H1 (cell line): ENCODE data around the gene PLG. TPM values are rescaled to one million over a fixed set of nuclear protein-coding genes. Genes with fewer than 3 reads are reported as not detected.

Experiments
- CTCF ChIA-PET: fragments of 300-600 bp; sonication (Branson Sonifier 250); formaldehyde crosslinking; loops from one replicate; lab custom pipeline; 2021; ENCODE audit not compliant: partially characterized antibody; lab: Charles Lee
- POLR2A ChIA-PET: fragments of 300-600 bp; sonication (Branson Sonifier 250); formaldehyde crosslinking; loops from one replicate; lab custom pipeline; 2021; ENCODE audit warnings: inconsistent platforms; ENCODE audit not compliant: partially characterized antibody; lab: Charles Lee
- DNase-seq, 2 experiments: peaks; one replicate each; pipeline versions ENCODE4 v3.0.0 to v3.0.0-alpha.2; 2010 to 2022; ENCODE audit warnings: low spot score in 2 of 2, low read depth in 1 of 2, mixed read lengths in 1 of 2
- FAIRE-seq: peaks from 2 replicates; lab custom pipeline; 2011; peaks lifted over from hg19 to GRCh38; lab: Jason Lieb, UNC
- H2AFZ ChIP-seq: 2 replicates; pipeline ENCODE4 v1.8.1; 2012; ENCODE audit warnings: low read length, inconsistent platforms
- H2AK5ac ChIP-seq: 2 replicates; pipeline ENCODE4 v1.6.1; 2013; ENCODE audit warnings: low read depth, low read length
- H2BK120ac ChIP-seq: replicated peaks from 2 replicates; pipeline ENCODE3; 2013; ENCODE audit warnings: low read depth, low read length, inconsistent platforms
- H2BK12ac ChIP-seq: 2 replicates; pipeline ENCODE4 v1.6.1; 2013; ENCODE audit warnings: low read depth, low read length
- H2BK15ac ChIP-seq: 2 replicates; pipeline ENCODE4 v1.6.1; 2013; ENCODE audit warnings: low read length
- H2BK20ac ChIP-seq: 2 replicates; pipeline ENCODE4 v1.6.1; 2013; ENCODE audit warnings: low read length
- H2BK5ac ChIP-seq: 2 replicates; pipeline ENCODE4 v1.6.1; 2013; ENCODE audit warnings: low read depth, low read length
- H3K14ac ChIP-seq: 2 replicates; pipeline ENCODE4 v1.6.1; 2013; ENCODE audit warnings: inconsistent platforms; ENCODE audit not compliant: insufficient read length
- H3K18ac ChIP-seq: 2 replicates; pipeline ENCODE4 v1.6.1; 2013; ENCODE audit warnings: low read length; ENCODE audit errors: extremely low read depth
- H3K23ac ChIP-seq: 2 replicates; pipeline ENCODE4 v1.6.1; 2013; ENCODE audit warnings: inconsistent platforms; ENCODE audit not compliant: insufficient read length
- H3K23me2 ChIP-seq: 2 replicates; pipeline ENCODE4 v1.6.1; 2013; ENCODE audit warnings: low read depth, low read length
- H3K27ac ChIP-seq: 2 replicates; pipeline ENCODE4 v1.6.1; 2011; ENCODE audit warnings: low read depth, low read length, inconsistent platforms
- H3K27me3 ChIP-seq, 4 experiments: replicated peaks in 1 of 4; 1 replicate in 1 of 4; 2 replicates in 3 of 4; pipeline versions ENCODE4 v1.6.1 to v1.8.1; 2011 to 2013; ENCODE audit warnings: low read length in 3 of 4, mild to moderate bottlenecking in 3 of 4, inconsistent platforms in 2 of 4, mixed read lengths in 2 of 4, moderate library complexity in 1 of 4; ENCODE audit not compliant: control insufficient read depth in 3 of 4, insufficient read depth in 3 of 4; ENCODE audit errors: extremely low read depth in 1 of 4
- H3K36me3 ChIP-seq, 4 experiments: 2 replicates each; pipeline versions ENCODE4 v1.6.1 to v1.8.1; 2011 to 2013; ENCODE audit warnings: mild to moderate bottlenecking in 4 of 4, low read length in 3 of 4, moderate library complexity in 2 of 4, control low read depth in 1 of 4, inconsistent platforms in 1 of 4; ENCODE audit not compliant: insufficient read depth in 4 of 4, control insufficient read depth in 2 of 4
- H3K4ac ChIP-seq: replicated peaks from 2 replicates; pipeline ENCODE3; 2013; ENCODE audit warnings: low read length, low read depth, mixed read lengths, inconsistent platforms; ENCODE audit not compliant: insufficient read length
- H3K4me1 ChIP-seq, 4 experiments: replicated peaks in 1 of 4; 1 replicate in 1 of 4; 2 replicates in 3 of 4; pipeline versions ENCODE4 v1.6.1 to v1.8.1; 2011 to 2013; ENCODE audit warnings: low read length in 3 of 4, inconsistent platforms in 2 of 4, mixed read lengths in 1 of 4; ENCODE audit not compliant: insufficient read depth in 4 of 4, control insufficient read depth in 3 of 4
- H3K4me2 ChIP-seq, 2 experiments: 2 replicates each; pipeline versions ENCODE4 v1.6.1 to v1.8.1; 2011 to 2013; ENCODE audit warnings: low read depth in 2 of 2, low read length in 2 of 2, control low read depth in 1 of 2, inconsistent platforms in 1 of 2, mild to moderate bottlenecking in 1 of 2; ENCODE audit not compliant: insufficient read depth in 1 of 2
- H3K4me3 ChIP-seq, 4 experiments: fragments of 200-600, 300-600 bp in 1 of 4; sonication (generic), shearing (Covaris generic), sonication (Bioruptor Twin) in 1 of 4; 2 replicates each; pipeline versions ENCODE4 v1.5.1 to v1.8.1; 2011 to 2016; ENCODE audit warnings: low read length in 4 of 4, low read depth in 3 of 4, control low read depth in 2 of 4, inconsistent platforms in 2 of 4, mild to moderate bottlenecking in 2 of 4, mixed read lengths in 1 of 4, moderate library complexity in 1 of 4; ENCODE audit not compliant: insufficient read depth in 2 of 4; ENCODE audit errors: extremely low read depth in 1 of 4
- H3K56ac ChIP-seq: replicated peaks from 2 replicates; pipeline ENCODE3; 2013; ENCODE audit warnings: low read depth, mild to moderate bottlenecking, mixed read lengths, low read length, inconsistent platforms; ENCODE audit not compliant: insufficient read length
- H3K79me1 ChIP-seq: 2 replicates; pipeline ENCODE4 v1.6.1; 2013; ENCODE audit warnings: low read depth, low read length, control low read depth
- H3K79me2 ChIP-seq, 2 experiments: 2 replicates each; pipeline versions ENCODE4 v1.6.1 to v1.8.1; 2012 to 2013; ENCODE audit warnings: low read length in 2 of 2, mild to moderate bottlenecking in 2 of 2, inconsistent platforms in 1 of 2; ENCODE audit not compliant: insufficient read depth in 2 of 2, control insufficient read depth in 1 of 2
- H3K9ac ChIP-seq, 4 experiments: replicated peaks in 1 of 4; 1 replicate in 1 of 4; 2 replicates in 3 of 4; pipeline versions ENCODE4 v1.6.1 to v1.8.1; 2011 to 2013; ENCODE audit warnings: low read depth in 3 of 4, low read length in 3 of 4, control low read depth in 2 of 4, mild to moderate bottlenecking in 2 of 4, moderate library complexity in 2 of 4, inconsistent platforms in 1 of 4; ENCODE audit errors: extremely low read depth in 1 of 4
- H3K9me3 ChIP-seq, 2 experiments: 2 replicates each; pipeline versions ENCODE4 v1.6.1 to v1.8.1; 2012 to 2013; ENCODE audit warnings: mild to moderate bottlenecking in 2 of 2, moderate library complexity in 2 of 2, control low read depth in 1 of 2, inconsistent platforms in 1 of 2, low read depth in 1 of 2, low read length in 1 of 2, mixed read lengths in 1 of 2; ENCODE audit not compliant: insufficient read depth in 2 of 2
- H4K20me1 ChIP-seq, 2 experiments: replicated peaks in 1 of 2; 2 replicates each; pipeline versions ENCODE3 to v1.8.1; 2011 to 2013; ENCODE audit warnings: inconsistent platforms in 2 of 2, low read length in 2 of 2, mild to moderate bottlenecking in 1 of 2; ENCODE audit not compliant: insufficient read depth in 2 of 2, control insufficient read depth in 1 of 2
- H4K5ac ChIP-seq: 2 replicates; pipeline ENCODE4 v1.6.1; 2013; ENCODE audit warnings: low read length, low read depth, mixed read lengths, inconsistent platforms; ENCODE audit not compliant: insufficient read length
- H4K8ac ChIP-seq: 2 replicates; pipeline ENCODE4 v1.8.0; 2013; ENCODE audit warnings: mild to moderate bottlenecking, moderate library complexity, low read length, inconsistent platforms; ENCODE audit not compliant: insufficient read depth; ENCODE audit errors: extremely low read depth
- H4K91ac ChIP-seq: replicated peaks from 2 replicates; pipeline ENCODE3; 2013; ENCODE audit warnings: low read length, mixed read lengths, inconsistent platforms; ENCODE audit not compliant: insufficient read length
- CBX8 ChIP-seq: fragments of 300-800, 300-1000 bp; sonication (generic); IDR thresholded peaks from 2 replicates; pipeline ENCODE4 v1.7.1; 2016; ENCODE audit warnings: low read depth, low read length, borderline replicate concordance
- CTBP2 ChIP-seq: IDR thresholded peaks from 2 replicates; pipeline ENCODE4 v1.7.0; 2011; ENCODE audit warnings: borderline replicate concordance, mild to moderate bottlenecking, moderate library complexity, mixed read lengths, low read length; ENCODE audit not compliant: insufficient read depth, insufficient read length
- EZH2 ChIP-seq: fragments of 200-600 bp; sonication (generic); IDR thresholded peaks from 2 replicates; pipeline ENCODE4 v1.7.1; 2012; ENCODE audit warnings: low read depth, mild to moderate bottlenecking, moderate library complexity, low read length, inconsistent platforms; ENCODE audit not compliant: severe bottlenecking
- GTF2F1 ChIP-seq: IDR thresholded peaks from 2 replicates; pipeline ENCODE4 v1.6.1; 2012; ENCODE audit warnings: low read depth, low read length, improper control_type of control experiment, borderline replicate concordance
- JUN ChIP-seq: IDR thresholded peaks from 2 replicates; pipeline ENCODE4 v1.6.1; 2011; ENCODE audit warnings: low read depth, mild to moderate bottlenecking, improper control_type of control experiment, low read length
- KDM4A ChIP-seq: IDR thresholded peaks from one replicate; pipeline ENCODE4 v1.7.1; 2012; ENCODE audit warnings: low read depth, mild to moderate bottlenecking, moderate library complexity, low read length, inconsistent platforms; ENCODE audit not compliant: severe bottlenecking
- KDM5A ChIP-seq: fragments of 200-600 bp; IDR thresholded peaks from 2 replicates; pipeline ENCODE4 v1.7.1; 2012; ENCODE audit warnings: mild to moderate bottlenecking, low read length, inconsistent platforms, mixed read lengths
- SIN3A ChIP-seq, 2 experiments: IDR thresholded peaks in 1 of 2; conservative IDR thresholded peaks in 1 of 2; 2 replicates each; pipeline ENCODE4 v1.6.1; 2011 to 2012; ENCODE audit warnings: low read length in 2 of 2, improper control_type of control experiment in 1 of 2, low read depth in 1 of 2, mild to moderate bottlenecking in 1 of 2
- SP1 ChIP-seq: IDR thresholded peaks from 2 replicates; pipeline ENCODE4 v1.6.1; 2011; ENCODE audit warnings: low read depth, low read length
- YY1 ChIP-seq: IDR thresholded peaks from 2 replicates; pipeline ENCODE4 v1.6.1; 2011; ENCODE audit warnings: low read depth, mild to moderate bottlenecking, low read length
- WGBS, 2 experiments: shearing (Covaris generic) in 1 of 2; methylation state at CpG; one replicate each; pipeline versions ENCODE4 v1.1.6 to v1.1.7; 2013 to 2015; ENCODE audit warnings: low lambda C conversion rate in 2 of 2, mixed read lengths in 2 of 2, inconsistent platforms in 1 of 2, low coverage in 1 of 2, missing lambda C conversion rate in 1 of 2; ENCODE audit not compliant: insufficient replicate concordance in 2 of 2, insufficient coverage in 1 of 2, insufficient read length in 1 of 2; ENCODE audit errors: extremely low coverage in 1 of 2, missing lambda C conversion rate in 1 of 2; 5-methylcytosine and 5-hydroxymethylcytosine counted together
- polyA plus RNA-seq, 7 experiments: library from polyadenylated mRNA; depleted of rRNA in 3 of 7; stranded (reverse) in 5 of 7; unstranded in 2 of 7; fragments of >200 nt in 5 of 7; fragments of 200-250 nt in 2 of 7; gene quantifications; 1 replicate in 5 of 7; 2 replicates in 1 of 7; 4 replicates in 1 of 7; pipeline versions ENCODE4 v1.2.1 to v1.2.3, GENCODE V29; 2011 to 2013; ENCODE audit warnings: missing spikeins in 2 of 7, mixed read lengths in 2 of 7
- total RNA-seq: library from RNA; stranded (reverse); fragmentation: NEBNext Ultra II Directional; extraction: Animal tissue kit (Norgen Biotek cat#: 25700); gene quantifications from 2 replicates; pipeline ENCODE4 v1.2.1, GENCODE V29; 2021

PLG gene
- total and polyA plus RNA-seq, 2 of the 8 experiments (the other 6 are each of a cell fraction or from before 2014, with no cell fraction given), result not detected

GRCh38 chr6:160781298-160781697 lies 79.3 kb downstream of the PLG start:
- H3K79me1 ChIP-seq, result no peaks in the 10 kb centered on the region
- no peak overlapping the region for H3K4me3 ChIP-seq
- H3K79me2 ChIP-seq, result no peaks in the 10 kb centered on the region
- peaks cover 2% of the 10 kb centered on the region; the same call in 1 of the 2 replicates for H3K23me2 ChIP-seq
- no peak overlapping the region for H3K27ac ChIP-seq
- DNase-seq, result no peak
- H4K20me1 ChIP-seq, result no peaks in the 10 kb centered on the region
- no peak overlapping the region for H2AFZ ChIP-seq
- H3K36me3 ChIP-seq, result no peaks in the 10 kb centered on the region
- no peak overlapping the region for H2BK5ac ChIP-seq
- 95% methylated on average over 4 of the region's 4 CpGs; no CpG with 5 or more reads in 1 of the 2 experiments for WGBS, 2 experiments
- no peak overlapping the region for H3K9ac ChIP-seq
- no peak overlapping the region for H3K4me2 ChIP-seq
- H3K27me3 ChIP-seq, result no peaks in the 10 kb centered on the region
- no peak overlapping the region for H3K4ac ChIP-seq
- ChIA-PET POLR2A (no interaction called here), CTCF (no interaction called here)
- no peak overlapping the region for H4K5ac ChIP-seq
- no peak overlapping the region for H4K8ac ChIP-seq
- H3K4me1 ChIP-seq, result no peaks in the 10 kb centered on the region
- no peak overlapping the region for H3K23ac ChIP-seq
- H2BK12ac ChIP-seq, result no peak overlapping the region
- H3K9me3 ChIP-seq, result no peaks in the 10 kb centered on the region
- no peak overlapping the region for H2BK120ac ChIP-seq
- no peak for FAIRE-seq
- H4K91ac ChIP-seq, result no peak overlapping the region
- no peak overlapping the region for H3K56ac ChIP-seq
- no peak overlapping the region for H3K14ac ChIP-seq
- no peak overlapping the region for H2BK20ac ChIP-seq
- H2AK5ac ChIP-seq, result no peak overlapping the region
- H3K18ac ChIP-seq, result no peak overlapping the region
- no peak overlapping the region for H2BK15ac ChIP-seq
- TF ChIP-seq EZH2 (no peak), KDM4A (no peak), CBX8 (no peak), SP1 (no peak), SIN3A (conservative IDR thresholded peaks at IDR 0.05 in 1 of 2, IDR thresholded peaks at IDR 0.05 in 1 of 2; ENCODE audit: low read depth in 1 of 2, low read length in 2 of 2) (no peak), KDM5A (no peak), GTF2F1 (no peak), YY1 (no peak), CTBP2 (no peak), JUN (no peak)
